ENCODE results near the gene CCDC57.

DNA sequence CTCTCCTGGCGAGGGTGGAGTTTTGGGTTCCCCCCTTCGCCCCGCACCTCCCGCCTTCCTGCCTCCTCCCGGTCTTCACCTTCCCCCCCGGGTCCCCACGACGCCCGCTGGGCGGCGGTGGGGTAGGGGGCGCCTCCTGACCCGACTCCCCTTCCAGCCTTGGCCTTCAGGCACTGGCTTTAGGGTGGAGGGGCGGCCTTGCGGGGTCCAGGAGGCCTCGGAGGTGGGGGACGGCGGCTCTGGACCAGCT, 18.6 kb upstream of the CCDC57 start:
- TF ChIP-seq, protein P1, sequence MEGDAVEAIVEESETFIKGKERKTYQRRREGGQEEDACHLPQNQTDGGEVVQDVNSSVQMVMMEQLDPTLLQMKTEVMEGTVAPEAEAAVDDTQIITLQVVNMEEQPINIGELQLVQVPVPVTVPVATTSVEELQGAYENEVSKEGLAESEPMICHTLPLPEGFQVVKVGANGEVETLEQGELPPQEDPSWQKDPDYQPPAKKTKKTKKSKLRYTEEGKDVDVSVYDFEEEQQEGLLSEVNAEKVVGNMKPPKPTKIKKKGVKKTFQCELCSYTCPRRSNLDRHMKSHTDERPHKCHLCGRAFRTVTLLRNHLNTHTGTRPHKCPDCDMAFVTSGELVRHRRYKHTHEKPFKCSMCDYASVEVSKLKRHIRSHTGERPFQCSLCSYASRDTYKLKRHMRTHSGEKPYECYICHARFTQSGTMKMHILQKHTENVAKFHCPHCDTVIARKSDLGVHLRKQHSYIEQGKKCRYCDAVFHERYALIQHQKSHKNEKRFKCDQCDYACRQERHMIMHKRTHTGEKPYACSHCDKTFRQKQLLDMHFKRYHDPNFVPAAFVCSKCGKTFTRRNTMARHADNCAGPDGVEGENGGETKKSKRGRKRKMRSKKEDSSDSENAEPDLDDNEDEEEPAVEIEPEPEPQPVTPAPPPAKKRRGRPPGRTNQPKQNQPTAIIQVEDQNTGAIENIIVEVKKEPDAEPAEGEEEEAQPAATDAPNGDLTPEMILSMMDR (IDR thresholded peaks at IDR 0.05; ENCODE audit: poor library complexity): no peak
- no peak for TF ChIP-seq EZH2 (IDR thresholded peaks at IDR 0.05; ENCODE audit: borderline replicate concordance)

Data from hepatocyte (in vitro differentiated cells).